BJ (cell line): Measurements from ENCODE around the gene FNDC11. TPM values are rescaled to one million over a fixed set of nuclear protein-coding genes. Genes with fewer than 3 reads are reported as not detected.

ENCODE experiments used
- CTCF ChIA-PET: fragments of 350-600 bp; formaldehyde crosslinking; extraction: SDS; loops from one replicate; lab custom pipeline; 2021; ENCODE audit warnings: antibody characterized with exemption, inconsistent platforms; lab: Yijun Ruan, JAX
- POLR2A ChIA-PET: fragments of 300-600 bp; sonication (Branson Sonifier 250); formaldehyde crosslinking; extraction: SDS; loops from one replicate; lab custom pipeline; 2021; ENCODE audit warnings: antibody characterized with exemption; lab: Charles Lee
- DNase-seq: peaks from one replicate; pipeline ENCODE4 v3.0.0-alpha.2; 2011; ENCODE audit warnings: low read depth
- H3K27me3 ChIP-seq: 2 replicates; pipeline ENCODE4 v1.6.0; 2011; ENCODE audit warnings: low read length; ENCODE audit not compliant: control insufficient read depth, insufficient read depth
- H3K36me3 ChIP-seq: 2 replicates; pipeline ENCODE4 v1.5.1; 2011; ENCODE audit warnings: low read length; ENCODE audit not compliant: control insufficient read depth, insufficient read depth
- H3K4me3 ChIP-seq: 2 replicates; pipeline ENCODE4 v1.5.1; 2011; ENCODE audit warnings: low read depth, mild to moderate bottlenecking, control low read depth, low read length
- polyA plus RNA-seq: library from polyadenylated mRNA; depleted of rRNA; stranded (reverse); fragments of >200 nt; gene quantifications from 2 replicates; pipeline ENCODE4 v1.2.3, GENCODE V29; 2011
- TF ChIP-seq, protein P1 (sequence below): IDR thresholded peaks from 2 replicates; pipeline ENCODE4 v1.5.1; 2011; ENCODE audit warnings: low read depth, mild to moderate bottlenecking, control low read depth, inconsistent platforms, low read length, moderate library complexity; ENCODE audit not compliant: insufficient read depth

Gene FNDC11
- polyA plus RNA-seq, 1 experiment = 0.76 TPM

GRCh38 chr20:63525185-63525584, 28.8 kb upstream of the FNDC11 start:
- Histone ChIP-seq H3K27me3 (no peaks in the 10 kb centered on the region), H3K4me3 (no peak overlapping the region), H3K36me3 (peaks cover 13% of the 10 kb centered on the region)
- ChIA-PET CTCF (no interaction called here), POLR2A (no interaction called here)
- TF ChIP-seq, protein P1, sequence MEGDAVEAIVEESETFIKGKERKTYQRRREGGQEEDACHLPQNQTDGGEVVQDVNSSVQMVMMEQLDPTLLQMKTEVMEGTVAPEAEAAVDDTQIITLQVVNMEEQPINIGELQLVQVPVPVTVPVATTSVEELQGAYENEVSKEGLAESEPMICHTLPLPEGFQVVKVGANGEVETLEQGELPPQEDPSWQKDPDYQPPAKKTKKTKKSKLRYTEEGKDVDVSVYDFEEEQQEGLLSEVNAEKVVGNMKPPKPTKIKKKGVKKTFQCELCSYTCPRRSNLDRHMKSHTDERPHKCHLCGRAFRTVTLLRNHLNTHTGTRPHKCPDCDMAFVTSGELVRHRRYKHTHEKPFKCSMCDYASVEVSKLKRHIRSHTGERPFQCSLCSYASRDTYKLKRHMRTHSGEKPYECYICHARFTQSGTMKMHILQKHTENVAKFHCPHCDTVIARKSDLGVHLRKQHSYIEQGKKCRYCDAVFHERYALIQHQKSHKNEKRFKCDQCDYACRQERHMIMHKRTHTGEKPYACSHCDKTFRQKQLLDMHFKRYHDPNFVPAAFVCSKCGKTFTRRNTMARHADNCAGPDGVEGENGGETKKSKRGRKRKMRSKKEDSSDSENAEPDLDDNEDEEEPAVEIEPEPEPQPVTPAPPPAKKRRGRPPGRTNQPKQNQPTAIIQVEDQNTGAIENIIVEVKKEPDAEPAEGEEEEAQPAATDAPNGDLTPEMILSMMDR = no peak
- DNase-seq = no peak

DNA sequence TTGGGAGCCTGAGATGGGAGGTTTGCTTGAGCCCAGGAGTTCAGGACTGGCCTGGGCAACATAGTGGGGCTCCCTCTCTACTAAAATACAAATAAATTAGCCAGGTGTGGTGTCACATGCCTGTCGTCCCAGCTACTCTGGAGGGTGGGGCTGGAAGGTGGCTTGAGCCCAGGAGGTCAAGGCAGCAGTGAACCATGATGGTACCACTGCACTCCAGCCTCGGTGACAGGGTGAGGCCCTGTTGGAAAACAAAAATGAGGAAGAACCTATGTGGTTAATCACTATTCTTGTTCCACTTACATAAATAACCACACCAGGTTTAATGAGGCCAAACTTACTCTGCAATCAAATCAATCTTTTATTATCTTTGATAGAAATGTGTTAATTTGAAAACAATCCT, 28.0 kb upstream of the FNDC11 start:
- H3K27me3 ChIP-seq = no peaks in the 10 kb centered on the region
- H3K36me3 ChIP-seq = peaks cover 13% of the 10 kb centered on the region
- H3K4me3 ChIP-seq = no peak overlapping the region
- TF ChIP-seq, protein P1 = no peak
- POLR2A ChIA-PET = no interaction called here
- CTCF ChIA-PET = interaction anchor here (0.6 kb wide), 1 partner anchor 49 kb away, joined by 3 read pairs; no protein-coding TSS in a partner anchor
- no peak for DNase-seq

- TF ChIP-seq, protein P1 = no peak
- H3K27me3 ChIP-seq = peaks cover 1% of the 10 kb centered on the region; the same call in 1 of the 2 replicates
- POLR2A ChIA-PET = no interaction called here
- no peak overlapping the region for H3K4me3 ChIP-seq
- DNase-seq = no peak
- CTCF ChIA-PET = interaction anchor here (1.0 kb wide), 1 partner anchor 10 kb away, joined by 6 read pairs; the partner anchor contains the start of gene PTK6
- H3K36me3 ChIP-seq = peaks cover 10% of the 10 kb centered on the region
Measured at GRCh38 chr20:63527184-63527583, 26.8 kb upstream of the FNDC11 start.

- ChIA-PET POLR2A (no interaction called here), CTCF (interaction anchor here (1.7 kb wide), 1 partner anchor 8 kb away, joined by 5 read pairs; the partner anchor contains the start of gene PTK6)
- no peaks in the 10 kb centered on the region for H3K36me3 ChIP-seq
- peaks cover 2% of the 10 kb centered on the region; the same call in 1 of the 2 replicates for H3K27me3 ChIP-seq
- no peak overlapping the region for H3K4me3 ChIP-seq
- DNase-seq = no peak
- TF ChIP-seq, protein P1 = no peak
Measured at GRCh38 chr20:63529180-63529860, 24.6 kb upstream of the FNDC11 start.

DNA sequence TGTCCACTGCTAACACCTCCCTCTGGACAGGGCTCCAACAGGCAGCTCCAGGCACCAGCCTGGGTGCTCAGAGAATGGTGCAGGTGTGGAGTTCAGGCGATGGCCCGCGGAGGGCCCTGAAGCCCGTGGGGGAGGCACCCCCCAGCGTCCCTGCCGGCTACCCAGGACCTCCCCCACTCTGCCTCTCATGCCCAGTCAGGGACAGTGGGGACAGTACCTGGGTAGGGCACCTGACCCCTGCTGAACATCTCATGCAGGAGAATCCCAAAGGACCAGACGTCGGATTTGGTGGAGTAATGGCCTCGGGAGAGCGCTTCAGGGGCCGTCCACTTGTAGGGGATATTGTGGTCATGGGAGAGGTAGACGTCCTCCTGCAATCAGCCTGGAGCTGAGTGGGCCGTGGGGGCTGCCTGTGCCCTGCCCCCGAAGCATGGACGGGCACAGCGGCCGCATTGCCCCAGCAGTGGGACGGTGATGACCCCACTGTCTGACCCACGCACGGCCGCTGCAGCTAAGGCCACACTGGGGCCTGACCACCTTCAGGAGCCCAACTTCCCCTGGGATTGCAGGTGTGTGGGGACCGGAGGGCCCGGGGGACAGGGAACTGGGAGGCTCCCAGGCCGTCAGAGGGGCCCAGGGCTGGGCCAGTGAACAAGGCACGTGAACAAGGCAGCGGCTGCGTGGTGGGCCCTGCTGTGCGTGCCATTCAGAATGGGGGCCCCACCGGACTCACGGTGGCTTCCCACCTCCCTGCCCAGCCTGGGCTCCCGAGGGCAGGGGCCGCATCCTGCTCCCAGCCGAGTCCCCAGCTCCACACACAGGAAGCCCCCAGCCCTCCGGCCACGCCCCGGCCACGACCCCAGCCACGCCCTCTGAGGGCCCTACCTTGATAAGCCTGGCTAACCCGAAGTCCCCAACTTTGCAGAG, 23.8 kb upstream of the FNDC11 start:
- DNase-seq = no peak
- CTCF ChIA-PET = interaction anchor here (1.0 kb wide), 1 partner anchor 8 kb away, joined by 4 read pairs; no protein-coding TSS in a partner anchor
- POLR2A ChIA-PET = no interaction called here

More for the DNA sequence above, 23.8 kb upstream of the FNDC11 start:
- H3K27me3 ChIP-seq = peaks cover 2% of the 10 kb centered on the region; the same call in 1 of the 2 replicates
- no peak overlapping the region for H3K4me3 ChIP-seq
- TF ChIP-seq, protein P1 = no peak
- H3K36me3 ChIP-seq = no peaks in the 10 kb centered on the region
